Glomerular endothelial cell (primary cell): ENCODE measurements around the gene RARA. TPM values are rescaled to one million over a fixed set of nuclear protein-coding genes. Genes with fewer than 3 reads are reported as not detected.

ENCODE experiments used
- DNase-seq: peaks from one replicate; pipeline ENCODE4 v3.0.0-alpha.2; 2011; ENCODE audit warnings: low read depth, low spot score; ENCODE audit errors: extremely low read depth
- total RNA-seq: library from RNA; depleted of rRNA; stranded (reverse); fragments of >200 nt; gene quantifications from 2 replicates; pipeline ENCODE4 v1.2.3, GENCODE V29; 2015

RARA gene
- total RNA-seq, 1 donor from 2014 or later: 60.4 TPM

GRCh38 chr17:40344421-40345160 lies 35.6 kb downstream of the RARA start:
- DNase-seq: no peak

GRCh38 chr17:40345161-40345993 lies 36.4 kb downstream of the RARA start:
- DNase-seq: no peak

- DNase-seq: no peak
Measured at GRCh38 chr17:40345994-40346764, 37.2 kb downstream of the RARA start.

- no peak for DNase-seq
Measured at GRCh38 chr17:40346765-40347158, 37.8 kb downstream of the RARA start.

- DNase-seq: no peak
Measured at GRCh38 chr17:40347319-40348135, 38.5 kb downstream of the RARA start.

GRCh38 chr17:40348136-40348504 lies 39.1 kb downstream of the RARA start:
- no peak for DNase-seq

GRCh38 chr17:40348562-40349476 lies 39.8 kb downstream of the RARA start:
- DNase-seq: no peak

GRCh38 chr17:40349477-40349894 lies 40.5 kb downstream of the RARA start:
- no peak for DNase-seq

- DNase-seq: no peak
Measured at GRCh38 chr17:40349895-40350688, 41.1 kb downstream of the RARA start.

GRCh38 chr17:40350689-40351358 lies 41.8 kb downstream of the RARA start:
- DNase-seq: no peak

- DNase-seq: no peak
Measured at GRCh38 chr17:40351359-40352236, 42.6 kb downstream of the RARA start.

GRCh38 chr17:40352237-40352778 lies 43.3 kb downstream of the RARA start:
- no peak for DNase-seq

- no peak for DNase-seq
Measured at GRCh38 chr17:40352779-40353394, 43.9 kb downstream of the RARA start.

- DNase-seq: no peak
Measured at GRCh38 chr17:40354221-40355122, 45.5 kb downstream of the RARA start.

- no peak for DNase-seq
Measured at GRCh38 chr17:40355123-40355803, 46.3 kb downstream of the RARA start.
